COR-L47 (cell line): ENCODE results near the gene DHRSX.
"Not testable (repeated sequence)": the region's sequence is repeated elsewhere in the genome, so short reads cannot be mapped to it uniquely, and the experiment has no call there.

Experiments used
- DNase-seq: peaks from one replicate; lab custom pipeline; 2025; lab: John Stamatoyannopoulos, UW

Gene DHRSX, protein sequence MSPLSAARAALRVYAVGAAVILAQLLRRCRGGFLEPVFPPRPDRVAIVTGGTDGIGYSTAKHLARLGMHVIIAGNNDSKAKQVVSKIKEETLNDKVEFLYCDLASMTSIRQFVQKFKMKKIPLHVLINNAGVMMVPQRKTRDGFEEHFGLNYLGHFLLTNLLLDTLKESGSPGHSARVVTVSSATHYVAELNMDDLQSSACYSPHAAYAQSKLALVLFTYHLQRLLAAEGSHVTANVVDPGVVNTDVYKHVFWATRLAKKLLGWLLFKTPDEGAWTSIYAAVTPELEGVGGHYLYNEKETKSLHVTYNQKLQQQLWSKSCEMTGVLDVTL

DNA sequence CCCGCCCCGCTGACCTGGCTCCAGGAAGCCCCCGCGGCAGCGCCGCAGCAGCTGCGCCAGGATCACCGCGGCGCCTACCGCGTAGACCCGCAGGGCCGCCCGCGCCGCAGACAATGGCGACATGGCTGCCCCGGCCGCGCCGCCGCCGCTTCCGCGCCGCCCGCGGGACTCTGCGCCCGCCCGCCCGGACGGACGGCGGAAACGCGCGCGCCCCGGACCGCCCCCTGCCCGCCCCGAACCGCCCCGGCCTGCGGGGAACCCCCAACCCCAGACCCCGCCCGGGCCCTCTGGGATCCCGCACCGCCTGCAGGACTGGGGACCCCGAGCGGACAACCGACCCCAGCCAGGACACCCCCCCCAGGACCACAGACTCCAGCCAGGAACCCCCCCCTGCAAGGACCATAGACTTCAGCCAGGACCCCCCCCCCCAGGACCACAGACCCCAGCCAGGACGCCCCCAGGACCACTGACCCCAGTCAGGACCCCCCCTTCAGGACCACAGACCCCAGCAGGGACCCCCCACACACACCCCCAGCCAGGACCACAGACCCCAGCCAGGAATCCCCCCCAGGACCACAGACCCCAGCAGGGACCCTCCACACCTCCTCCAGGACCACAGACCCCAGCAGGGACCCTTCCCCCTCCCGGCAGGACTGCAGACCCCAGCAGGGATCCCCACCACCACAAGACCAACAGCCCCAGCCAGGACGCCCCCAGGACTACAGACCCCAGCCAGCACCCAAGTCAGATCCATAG lies at the start of gene DHRSX, which contains the start of gene ZBED1:
DHRSX (minus strand) TSS at position 174 of the 756 bp plus-strand sequence; CDS start at position 123, 51 bp downstream.
ZBED1 (minus strand) TSS at position 174 of the 756 bp plus-strand sequence. CDS start 10,257 bp downstream, outside the sequence.
- DNase-seq = no peak

DNA sequence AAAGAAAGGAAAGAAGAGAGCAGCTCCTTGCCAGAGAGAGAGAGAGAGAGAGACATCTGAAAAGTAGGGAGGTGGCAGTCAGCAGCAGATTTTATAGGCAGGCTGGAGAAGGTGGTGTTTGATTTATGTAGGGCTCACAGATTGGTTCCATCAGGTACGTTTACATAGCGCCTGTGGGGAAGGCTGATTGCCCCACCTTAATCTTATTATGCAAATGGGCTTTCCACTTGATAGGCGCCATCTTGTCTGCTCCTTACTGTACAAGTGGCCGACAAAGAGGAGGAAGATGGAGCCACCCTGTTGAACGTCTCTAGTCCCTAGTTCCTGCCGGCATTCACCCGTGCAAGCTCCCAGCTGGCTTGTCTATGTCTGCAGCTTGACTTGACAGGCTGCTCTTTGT lies 49.1 kb upstream of the DHRSX start:
- DNase-seq = no peak

GRCh38 chrX:2548711-2549423 lies 48.1 kb upstream of the DHRSX start:
- DNase-seq = no peak

DNA sequence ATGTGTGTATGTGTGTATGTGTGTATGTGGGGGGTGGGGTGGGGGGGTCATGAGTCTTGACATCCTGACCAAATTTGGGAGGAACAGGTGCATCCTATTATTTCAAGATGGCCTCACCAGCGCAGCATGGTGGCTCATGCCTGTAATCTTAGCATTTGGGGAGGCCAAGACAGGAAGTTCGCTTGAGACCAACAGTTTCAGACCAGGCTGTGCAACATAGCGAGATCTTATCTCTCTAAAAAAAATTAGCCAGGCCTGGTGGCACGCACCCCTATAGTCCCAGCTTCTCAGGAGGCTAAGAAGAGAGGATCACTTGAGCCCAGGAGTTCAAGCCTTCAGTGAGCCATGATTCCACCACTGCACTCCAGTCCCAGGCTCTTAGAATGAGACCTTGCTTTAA lies 47.0 kb upstream of the DHRSX start:
- no peak for DNase-seq

GRCh38 chrX:2546496-2546895 lies 45.7 kb upstream of the DHRSX start:
- no peak for DNase-seq

DNA sequence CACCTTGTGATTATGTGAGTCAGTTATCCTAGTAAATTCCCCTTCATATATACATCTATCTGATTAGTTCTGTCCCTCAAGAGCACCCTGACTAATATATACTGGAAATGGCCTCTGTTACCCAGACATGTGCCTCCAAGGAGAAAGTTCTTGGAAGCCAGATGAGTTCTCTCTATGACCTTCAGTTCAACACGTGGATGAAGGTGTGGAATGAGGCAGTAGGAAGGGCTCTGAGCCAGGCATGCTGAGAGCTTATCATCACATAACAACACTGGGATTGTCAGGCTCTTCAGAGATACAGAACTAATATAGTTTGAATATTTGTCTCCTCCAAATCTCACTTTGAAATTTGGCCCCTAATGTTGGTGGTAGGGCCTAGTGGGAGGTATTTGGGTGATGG lies 44.4 kb upstream of the DHRSX start:
- DNase-seq = no peak

- DNase-seq = no peak
These were observed 42.2 kb upstream of the DHRSX start for GRCh38 chrX:2542826-2543521.

- no peak for DNase-seq
These were observed 40.8 kb upstream of the DHRSX start for GRCh38 chrX:2541603-2542002.

- no peak for DNase-seq
These were observed 39.7 kb upstream of the DHRSX start for GRCh38 chrX:2540426-2540947.

GRCh38 chrX:2539586-2539985 lies 38.8 kb upstream of the DHRSX start:
- DNase-seq = no peak

GRCh38 chrX:2538031-2538757 lies 37.4 kb upstream of the DHRSX start:
- no peak for DNase-seq

DNA sequence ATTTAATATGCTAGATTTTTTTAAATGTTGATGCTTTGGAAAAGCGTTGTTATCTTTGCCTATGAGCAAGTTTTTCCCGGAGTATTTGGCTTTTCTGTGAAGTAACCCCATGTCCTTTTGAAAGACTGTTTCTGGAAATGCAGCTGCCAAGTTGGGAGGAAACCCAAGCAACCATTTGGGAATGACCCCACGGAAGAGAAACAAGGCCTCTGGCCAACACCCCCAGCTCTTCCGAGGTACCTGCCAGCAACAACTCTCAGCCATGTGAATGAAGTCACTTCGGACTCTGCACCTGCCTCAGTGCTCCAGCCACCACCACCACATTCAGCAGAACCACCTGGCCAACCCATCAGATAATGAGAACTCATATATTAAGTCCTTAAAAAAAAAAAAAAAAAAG lies 36.2 kb upstream of the DHRSX start:
- no peak for DNase-seq

DNA sequence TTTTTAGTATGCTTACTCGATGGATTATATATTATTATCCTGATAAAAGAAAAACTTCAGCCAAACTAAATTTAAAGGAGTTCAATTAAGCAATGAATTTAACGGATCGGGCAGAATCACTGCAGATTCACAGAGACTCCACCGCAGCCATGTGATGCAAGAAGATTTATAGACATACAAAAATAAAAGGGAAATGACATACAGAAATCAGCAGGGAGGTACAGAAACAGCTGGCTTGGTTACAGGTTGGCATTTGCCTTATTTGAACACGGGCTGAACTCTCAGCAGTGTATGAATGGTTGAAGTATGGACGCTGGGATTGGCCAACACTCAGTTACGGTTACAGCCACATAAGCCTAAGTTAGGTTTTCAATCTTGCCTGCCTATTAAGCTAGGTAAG lies 35.4 kb upstream of the DHRSX start:
- DNase-seq = no peak

GRCh38 chrX:2534261-2535021 lies 33.7 kb upstream of the DHRSX start:
- not testable (repeated sequence) for DNase-seq

- DNase-seq = no peak
These were observed 32.6 kb upstream of the DHRSX start for GRCh38 chrX:2533424-2533823.

- no peak for DNase-seq
These were observed 25.6 kb upstream of the DHRSX start for GRCh38 chrX:2526390-2526789.

GRCh38 chrX:2523911-2524310 lies 23.1 kb upstream of the DHRSX start:
- DNase-seq = no peak

DNA sequence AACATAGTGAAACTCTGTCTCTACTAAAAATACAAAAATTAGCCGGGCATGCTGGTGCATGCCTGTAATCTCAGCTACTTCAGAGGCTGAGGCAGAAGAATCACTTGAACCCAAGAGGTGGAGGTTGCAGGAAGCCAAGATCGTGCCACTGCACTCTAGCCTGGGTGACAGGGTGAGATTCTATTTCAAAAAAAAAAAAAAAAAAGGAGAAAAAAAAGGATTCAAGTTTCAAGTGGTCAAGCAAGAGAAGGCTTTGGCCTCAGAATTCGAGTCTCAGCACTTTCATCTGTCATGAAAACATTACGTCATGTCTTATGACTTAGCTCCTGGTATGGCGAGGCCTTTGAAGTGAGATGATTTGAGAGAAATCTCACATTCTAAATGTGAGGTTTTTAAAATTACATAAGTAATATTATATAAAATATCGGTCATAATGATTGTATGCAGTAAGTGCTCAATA lies 21.2 kb upstream of the DHRSX start:
- DNase-seq = no peak

DNA sequence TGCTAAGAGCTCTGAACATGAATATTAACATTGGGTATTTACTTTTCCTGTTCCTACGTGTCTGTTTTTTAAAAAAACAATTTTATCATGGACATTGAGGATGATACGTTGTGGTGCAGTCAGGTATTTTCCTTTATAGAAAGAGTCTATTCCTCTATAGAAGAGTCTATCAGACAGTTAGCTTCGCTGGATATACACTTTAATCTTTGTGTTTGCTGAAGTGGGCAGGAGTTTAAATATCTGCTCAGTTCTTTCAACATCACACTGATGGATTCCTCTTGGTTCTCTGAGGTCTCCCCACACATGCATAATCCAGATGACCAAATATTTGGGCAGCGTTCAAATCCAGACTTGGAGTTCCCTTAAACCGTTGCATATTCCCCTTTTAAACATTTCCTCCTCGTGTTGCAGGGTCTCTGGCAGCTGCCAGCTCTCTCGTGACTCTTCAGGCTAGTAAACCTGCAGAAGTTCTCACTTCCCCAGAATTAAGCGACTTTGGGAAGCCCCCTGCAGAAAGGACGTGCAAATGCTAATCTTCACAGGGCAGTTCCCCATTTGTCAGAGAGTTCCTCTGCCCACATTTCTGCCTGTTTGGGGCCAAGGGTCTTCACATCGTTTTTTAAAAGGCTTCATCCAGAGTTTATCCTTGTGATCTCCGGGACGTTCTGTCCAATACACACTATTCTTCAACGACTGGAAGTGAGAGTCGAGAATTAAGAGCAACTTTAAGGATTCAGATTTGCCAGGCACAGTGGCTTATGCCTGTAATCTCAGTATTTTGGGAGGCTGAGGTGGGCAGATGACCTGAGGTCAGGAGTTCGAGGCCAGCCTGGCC lies 20.5 kb upstream of the DHRSX start:
- DNase-seq = no peak
